GM12892 (cell line): ENCODE results near the gene SMG6.

Experiments
- POLR2A ChIP-seq: IDR thresholded peaks from 2 replicates; pipeline ENCODE4 v1.6.1; 2011; ENCODE audit warnings: low read depth, low read length, control low read depth
- TAF1 ChIP-seq: IDR thresholded peaks from 2 replicates; pipeline ENCODE4 v1.6.1; 2011; ENCODE audit warnings: low read depth, mild to moderate bottlenecking, control low read depth, low read length, borderline replicate concordance

GRCh38 chr17:2081564-2081963 lies 222.0 kb downstream of the SMG6 start:
- TF ChIP-seq POLR2A (no peak), TAF1 (no peak)
